Naive thymus-derived CD8-positive, alpha-beta T cell (primary cell): ENCODE results near the gene LCK. TPM values are rescaled to one million over a fixed set of nuclear protein-coding genes. Genes with fewer than 3 reads are reported as not detected.
"Not testable (repeated sequence)": the region's sequence is repeated elsewhere in the genome, so short reads cannot be mapped to it uniquely, and the experiment has no call there.

Source experiments
- ATAC-seq, 2 donors: fragments of 150-1000 bp; cut with Tn5 transposase in 1 of 2; sonication (Bioruptor Pico), chemical (Tn5 transposase) in 1 of 2; 1 replicate in 1 of 2; 2 replicates in 1 of 2; pipeline ENCODE4 v1.10.0; 2021; ENCODE audit warnings: mild to moderate bottlenecking in 2 of 2, moderate library complexity in 2 of 2
- POLR2A ChIA-PET: fragments of 350-600 bp; sonication (Branson Sonifier 250); formaldehyde crosslinking; loops from one replicate; lab custom pipeline; 2021; ENCODE audit warnings: antibody characterized with exemption; lab: Charles Lee
- DNase-seq, 10 donors: peaks; one replicate each; pipeline versions ENCODE4 v3.0.0 to v3.0.0-alpha.2; 2020 to 2022
- H3K27ac Mint-ChIP-seq, 10 donors: one replicate each; pipeline ENCODE4 v1.8.0; 2020 to 2022; ENCODE audit warnings: mild to moderate bottlenecking in 10 of 10, mixed read lengths in 10 of 10, moderate library complexity in 4 of 10, inconsistent platforms in 1 of 10
- H3K27me3 Mint-ChIP-seq, 5 donors: one replicate each; pipeline ENCODE4 v1.8.0; 2021 to 2022; ENCODE audit warnings: mixed read lengths in 5 of 5
- H3K36me3 Mint-ChIP-seq, 3 donors: one replicate each; pipeline ENCODE4 v1.8.0; 2020 to 2022; ENCODE audit warnings: mixed read lengths in 3 of 3, mild to moderate bottlenecking in 2 of 3, inconsistent platforms in 1 of 3
- H3K4me1 Mint-ChIP-seq, 4 donors: one replicate each; pipeline ENCODE4 v1.8.0; 2021 to 2022; ENCODE audit warnings: mixed read lengths in 4 of 4
- H3K4me3 Mint-ChIP-seq, 10 donors: one replicate each; pipeline ENCODE4 v1.8.0; 2020 to 2022; ENCODE audit warnings: mild to moderate bottlenecking in 10 of 10, mixed read lengths in 10 of 10, moderate library complexity in 6 of 10, inconsistent platforms in 1 of 10
- H3K9me3 Mint-ChIP-seq, 9 donors: one replicate each; pipeline ENCODE4 v1.8.0; 2020 to 2022; ENCODE audit warnings: mixed read lengths in 9 of 9, mild to moderate bottlenecking in 3 of 9, inconsistent platforms in 1 of 9, moderate library complexity in 1 of 9
- polyA plus RNA-seq, 3 donors: library from polyadenylated mRNA; unstranded; fragments of 300-500 nt; fragmentation: Illumina TruSeq; gene quantifications; one replicate each; pipeline ENCODE4 v1.2.3, GENCODE V29; 2021
- total RNA-seq, 8 experiments: library from RNA in 2 of 8; stranded (reverse) in 2 of 8; gene quantifications; one replicate each; pipeline ENCODE4 v1.2.3 and lab custom pipeline; 2021 to 2026

The LCK gene
- total and polyA plus RNA-seq, 5 experiments from 2014 or later: 509 to 1,069 (median 876) TPM

DNA sequence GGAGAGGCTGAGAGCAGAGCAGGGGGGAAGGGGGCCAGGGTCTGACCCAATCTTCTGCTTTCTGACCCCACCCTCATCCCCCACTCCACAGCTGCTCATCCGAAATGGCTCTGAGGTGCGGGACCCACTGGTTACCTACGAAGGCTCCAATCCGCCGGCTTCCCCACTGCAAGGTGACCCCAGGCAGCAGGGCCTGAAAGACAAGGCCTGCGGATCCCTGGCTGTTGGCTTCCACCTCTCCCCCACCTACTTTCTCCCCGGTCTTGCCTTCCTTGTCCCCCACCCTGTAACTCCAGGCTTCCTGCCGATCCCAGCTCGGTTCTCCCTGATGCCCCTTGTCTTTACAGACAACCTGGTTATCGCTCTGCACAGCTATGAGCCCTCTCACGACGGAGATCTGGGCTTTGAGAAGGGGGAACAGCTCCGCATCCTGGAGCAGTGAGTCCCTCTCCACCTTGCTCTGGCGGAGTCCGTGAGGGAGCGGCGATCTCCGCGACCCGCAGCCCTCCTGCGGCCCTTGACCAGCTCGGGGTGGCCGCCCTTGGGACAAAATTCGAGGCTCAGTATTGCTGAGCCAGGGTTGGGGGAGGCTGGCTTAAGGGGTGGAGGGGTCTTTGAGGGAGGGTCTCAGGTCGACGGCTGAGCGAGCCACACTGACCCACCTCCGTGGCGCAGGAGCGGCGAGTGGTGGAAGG is 23.7 kb downstream of the LCK start:
- H3K9me3 Mint-ChIP-seq: no peaks in the 10 kb centered on the region
- no peak for DNase-seq
- no peak for ATAC-seq
- peak overlapping the region; percentile 78 to 95 (median 86) for H3K4me3 Mint-ChIP-seq
- peak overlapping the region; percentile 94 to 100 (median 97) for H3K27ac Mint-ChIP-seq
- peaks cover 0 to 3% (median 0%) of the 10 kb centered on the region in 5 donors for H3K27me3 Mint-ChIP-seq
- H3K4me1 Mint-ChIP-seq: peaks cover 46 to 82% (median 65%) of the 10 kb centered on the region in 4 donors
- peaks cover 0 to 76% (median 18%) of the 10 kb centered on the region in 3 donors for H3K36me3 Mint-ChIP-seq
- POLR2A ChIA-PET: interaction anchor here (0.6 to 48.1 kb wide), 14 partner anchors 10 to 219 kb away, joined by 3 to 2080 read pairs (median 4); partner anchors contain the start of genes BSDC1, EIF3I, FAM167B and HDAC1

- Mint-ChIP-seq H3K36me3 (peaks cover 0 to 79% (median 20%) of the 10 kb centered on the region in 3 donors), H3K27ac (peak overlapping the region; percentile 94 to 100 (median 97)), H3K4me1 (peaks cover 45 to 82% (median 63%) of the 10 kb centered on the region in 4 donors), H3K4me3 (peak overlapping the region in 9 of 10 donors; percentile 78 to 95 (median 89)), H3K27me3 (peaks cover 0 to 3% (median 0%) of the 10 kb centered on the region in 5 donors), H3K9me3 (no peaks in the 10 kb centered on the region)
- POLR2A ChIA-PET: interaction anchor here (0.7 to 48.1 kb wide), 9 partner anchors 10 to 96 kb away, joined by 3 to 2080 read pairs (median 4); partner anchors contain the start of genes EIF3I, FAM167B, HDAC1 and LCK
- DNase-seq (no peak), ATAC-seq (no peak)
These were observed 24.4 kb downstream of the LCK start for GRCh38 chr1:32275424-32275823.

DNA sequence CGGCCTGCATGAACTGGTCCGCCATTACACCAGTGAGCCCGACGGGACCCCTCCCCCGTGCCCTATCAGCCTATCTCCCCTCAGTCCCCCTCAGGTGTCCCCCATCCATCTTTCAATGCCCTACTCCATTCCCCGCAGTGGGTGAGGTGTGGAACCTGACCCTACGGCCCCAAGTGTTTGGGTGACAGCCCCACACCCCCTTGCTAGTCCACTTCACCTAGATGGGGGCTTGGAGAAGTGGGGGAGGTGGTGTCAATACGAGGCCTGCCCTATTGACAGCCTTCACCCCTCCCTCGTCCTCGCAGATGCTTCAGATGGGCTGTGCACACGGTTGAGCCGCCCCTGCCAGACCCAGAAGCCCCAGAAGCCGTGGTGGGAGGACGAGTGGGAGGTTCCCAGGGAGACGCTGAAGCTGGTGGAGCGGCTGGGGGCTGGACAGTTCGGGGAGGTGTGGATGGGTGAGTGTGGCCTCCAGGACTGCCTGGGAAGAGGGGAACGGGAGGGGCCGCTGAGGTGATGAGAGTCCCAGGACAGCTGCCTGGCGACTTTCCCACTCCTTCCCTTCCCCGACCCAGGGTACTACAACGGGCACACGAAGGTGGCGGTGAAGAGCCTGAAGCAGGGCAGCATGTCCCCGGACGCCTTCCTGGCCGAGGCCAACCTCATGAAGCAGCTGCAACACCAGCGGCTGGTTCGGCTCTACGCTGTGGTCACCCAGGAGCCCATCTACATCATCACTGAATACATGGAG is 25.1 kb downstream of the LCK start:
- Mint-ChIP-seq H3K27ac (peak overlapping the region; percentile 84 to 100 (median 97)), H3K4me1 (peaks cover 45 to 78% (median 59%) of the 10 kb centered on the region in 4 donors), H3K4me3 (peak overlapping the region in 7 of 10 donors; percentile 30 to 94 (median 48)), H3K27me3 (peaks cover 0 to 3% (median 0%) of the 10 kb centered on the region in 5 donors), H3K36me3 (peaks cover 0 to 82% (median 20%) of the 10 kb centered on the region in 3 donors), H3K9me3 (no peaks in the 10 kb centered on the region)
- DNase-seq (no peak), ATAC-seq (no peak)
- POLR2A ChIA-PET: interaction anchor here (0.5 to 48.1 kb wide), 9 partner anchors 11 to 75 kb away, joined by 3 to 2080 read pairs (median 4); partner anchors contain the start of genes EIF3I, FAM167B, HDAC1 and LCK

DNA sequence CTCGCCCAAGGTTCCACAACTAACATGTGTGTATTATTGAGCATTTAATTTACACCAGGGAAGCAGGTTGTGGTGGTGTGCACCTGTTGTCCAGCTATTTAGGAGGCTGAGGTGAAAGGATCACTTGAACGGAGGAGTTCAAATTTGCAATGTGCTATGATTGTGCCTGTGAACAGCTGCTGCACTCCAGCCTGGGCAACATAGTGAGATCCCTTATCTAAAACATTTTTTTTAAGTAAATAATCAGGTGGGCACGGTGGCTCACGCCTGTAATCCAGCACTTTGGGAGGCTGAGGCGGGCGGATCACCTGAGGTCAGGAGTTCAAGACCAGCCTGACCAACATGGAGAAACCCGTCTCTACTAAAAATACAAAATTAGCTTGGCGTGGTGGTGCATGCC is 33.7 kb downstream of the LCK start:
- not testable (repeated sequence) for H3K9me3 Mint-ChIP-seq, H3K4me1 Mint-ChIP-seq, ATAC-seq, H3K27me3 Mint-ChIP-seq, H3K4me3 Mint-ChIP-seq, DNase-seq
- POLR2A ChIA-PET: interaction anchor here (1.0 to 48.1 kb wide), 3 partner anchors 10 to 41 kb away, joined by 4 to 2080 read pairs (median 7); partner anchors contain the start of genes EIF3I, FAM167B, LCK and TMEM234
- Mint-ChIP-seq H3K36me3 (peaks cover 0 to 76% (median 14%) of the 10 kb centered on the region in 3 donors), H3K27ac (peak overlapping the region in 3 of 10 donors; percentile 23 to 40 (median 35))

DNA sequence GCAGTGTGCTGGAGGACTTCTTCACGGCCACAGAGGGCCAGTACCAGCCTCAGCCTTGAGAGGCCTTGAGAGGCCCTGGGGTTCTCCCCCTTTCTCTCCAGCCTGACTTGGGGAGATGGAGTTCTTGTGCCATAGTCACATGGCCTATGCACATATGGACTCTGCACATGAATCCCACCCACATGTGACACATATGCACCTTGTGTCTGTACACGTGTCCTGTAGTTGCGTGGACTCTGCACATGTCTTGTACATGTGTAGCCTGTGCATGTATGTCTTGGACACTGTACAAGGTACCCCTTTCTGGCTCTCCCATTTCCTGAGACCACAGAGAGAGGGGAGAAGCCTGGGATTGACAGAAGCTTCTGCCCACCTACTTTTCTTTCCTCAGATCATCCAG is 34.6 kb downstream of the LCK start:
- no peaks in the 10 kb centered on the region for H3K27me3 Mint-ChIP-seq
- H3K36me3 Mint-ChIP-seq: peaks cover 0 to 68% (median 12%) of the 10 kb centered on the region in 3 donors
- H3K4me1 Mint-ChIP-seq: peaks cover 0 to 8% (median 4%) of the 10 kb centered on the region in 4 donors
- DNase-seq (no peak), ATAC-seq (no peak)
- H3K9me3 Mint-ChIP-seq: no peaks in the 10 kb centered on the region
- POLR2A ChIA-PET: interaction anchor here (1.0 to 48.1 kb wide), 3 partner anchors 11 to 42 kb away, joined by 4 to 2080 read pairs (median 7); partner anchors contain the start of genes EIF3I, FAM167B, LCK and TMEM234
- H3K27ac Mint-ChIP-seq: peak overlapping the region in 3 of 10 donors; percentile 28 to 78 (median 36)
- no peak overlapping the region for H3K4me3 Mint-ChIP-seq

DNA sequence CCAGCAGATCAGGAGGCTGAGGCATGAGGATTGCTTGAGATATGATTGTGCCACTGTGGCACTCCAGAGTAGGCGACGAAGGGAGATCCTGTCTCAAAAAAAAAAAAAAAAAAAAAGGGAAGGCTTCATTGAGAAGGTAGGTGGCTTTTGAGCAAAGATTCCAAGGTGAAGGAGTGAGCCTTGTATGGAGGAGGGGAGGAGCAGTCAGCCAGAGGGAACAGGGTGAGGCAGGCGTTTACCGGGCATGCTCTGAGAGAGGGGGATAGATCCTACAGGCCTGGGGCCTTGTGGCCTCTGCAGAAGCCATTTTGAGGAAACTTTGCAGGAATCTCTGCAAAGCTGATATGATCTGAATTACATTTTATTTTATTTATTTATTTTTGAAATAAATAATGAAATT is 35.7 kb downstream of the LCK start:
- peak overlapping the region in 8 of 10 donors; percentile 2 to 78 (median 44) for H3K27ac Mint-ChIP-seq
- DNase-seq: no peak
- no peak for ATAC-seq
- peak overlapping the region in 3 of 10 donors; percentile 6 to 41 (median 12) for H3K4me3 Mint-ChIP-seq
- POLR2A ChIA-PET: interaction anchor here (0.6 to 48.1 kb wide), 6 partner anchors 10 to 49 kb away, joined by 3 to 2080 read pairs (median 4); partner anchors contain the start of genes EIF3I, FAM167B, LCK and MARCKSL1
- H3K4me1 Mint-ChIP-seq: peaks cover 3 to 17% (median 11%) of the 10 kb centered on the region in 4 donors
- peaks cover 0 to 57% (median 12%) of the 10 kb centered on the region in 3 donors for H3K36me3 Mint-ChIP-seq
- H3K27me3 Mint-ChIP-seq: no peaks in the 10 kb centered on the region
- H3K9me3 Mint-ChIP-seq: no peaks in the 10 kb centered on the region

- Mint-ChIP-seq H3K4me3 (no peak overlapping the region), H3K27ac (peak overlapping the region in 4 of 10 donors; percentile 29 to 96 (median 48)), H3K9me3 (no peaks in the 10 kb centered on the region), H3K4me1 (peaks cover 9 to 37% (median 27%) of the 10 kb centered on the region in 4 donors), H3K36me3 (peaks cover 0 to 42% (median 10%) of the 10 kb centered on the region in 3 donors), H3K27me3 (no peaks in the 10 kb centered on the region)
- POLR2A ChIA-PET: interaction anchor here (0.7 to 48.1 kb wide), 9 partner anchors 13 to 181 kb away, joined by 3 to 2080 read pairs (median 5); partner anchors contain the start of genes EIF3I, FAM167B, IQCC and KPNA6
- no peak for DNase-seq
- no peak for ATAC-seq
These were observed 38.2 kb downstream of the LCK start for GRCh38 chr1:32289256-32289655.

- H3K36me3 Mint-ChIP-seq: peaks cover 0 to 37% (median 3%) of the 10 kb centered on the region in 3 donors
- no peaks in the 10 kb centered on the region for H3K27me3 Mint-ChIP-seq
- DNase-seq (no peak), ATAC-seq (no peak)
- peak overlapping the region; percentile 95 to 99 (median 96) for H3K27ac Mint-ChIP-seq
- H3K4me1 Mint-ChIP-seq: peaks cover 19 to 54% (median 44%) of the 10 kb centered on the region in 4 donors
- H3K4me3 Mint-ChIP-seq: peak overlapping the region; percentile 93 to 100 (median 99)
- no peaks in the 10 kb centered on the region for H3K9me3 Mint-ChIP-seq
- POLR2A ChIA-PET: interaction anchor here (0.6 to 48.1 kb wide), 24 partner anchors 9 to 279 kb away, joined by 3 to 2080 read pairs (median 6); partner anchors contain the start of genes BSDC1, EIF3I, FAM167B and KPNA6
These were observed 40.2 kb downstream of the LCK start for GRCh38 chr1:32291145-32291707.

GRCh38 chr1:32291708-32292538 is 40.9 kb downstream of the LCK start, which contains the start of gene HDAC1:
Gene HDAC1 (plus strand): TSS chr1:32292083. CDS start chr1:32292170, 87 bp downstream.
- Mint-ChIP-seq H3K27ac (peak within 1 kb of the TSS; percentile 95 to 99 (median 96)), H3K9me3 (no peaks in the 10 kb centered on the region), H3K4me1 (peaks cover 25 to 61% (median 51%) of the 10 kb centered on the region in 4 donors), H3K27me3 (no peaks in the 10 kb centered on the region), H3K36me3 (peaks cover 0 to 38% (median 2%) of the 10 kb centered on the region in 3 donors), H3K4me3 (peak within 1 kb of the TSS; percentile 93 to 100 (median 99))
- DNase-seq (peak; percentile 92 to 98 (median 96)), ATAC-seq (peak; percentile 95)
- POLR2A ChIA-PET: interaction anchor here (0.6 to 48.1 kb wide), 20 partner anchors 10 to 280 kb away, joined by 3 to 2080 read pairs (median 6); partner anchors contain the start of genes BSDC1, EIF3I, FAM167B and LCK

GRCh38 chr1:32298211-32298610 is 47.1 kb downstream of the LCK start:
- H3K9me3 Mint-ChIP-seq, DNase-seq, ATAC-seq, H3K27me3 Mint-ChIP-seq, POLR2A ChIA-PET: not testable (repeated sequence)
- peaks cover 0 to 74% (median 7%) of the 10 kb centered on the region in 3 donors for H3K36me3 Mint-ChIP-seq
- peaks cover 30 to 83% (median 68%) of the 10 kb centered on the region in 4 donors for H3K4me1 Mint-ChIP-seq
- peak overlapping the region in 4 of 10 donors; percentile 16 to 56 (median 54) for H3K27ac Mint-ChIP-seq
- peak overlapping the region in 1 of 10 donors; percentile 22 for H3K4me3 Mint-ChIP-seq
